K562 (cell line): ENCODE measurements around the gene PSMA6. TPM values are rescaled to one million over a fixed set of nuclear protein-coding genes. Genes with fewer than 3 reads are reported as not detected.

Source experiments
- BCLAF1 ChIP-seq, 2 experiments: fragments of 450-650 bp in 1 of 2; IDR thresholded peaks; 2 replicates each; pipeline ENCODE4 v1.6.1; 2011 to 2017; ENCODE audit warnings: low read depth in 2 of 2, antibody characterized with exemption in 1 of 2, borderline replicate concordance in 1 of 2, low read length in 1 of 2, mild to moderate bottlenecking in 1 of 2, mixed read lengths in 1 of 2; ENCODE audit not compliant: control insufficient read depth in 1 of 2
- CREB1 ChIP-seq, 2 experiments: sonication (generic) in 1 of 2; formaldehyde crosslinking in 1 of 2; IDR thresholded peaks; 2 replicates each; pipeline versions ENCODE4 v1.6.1 to v1.8.0; 2012 to 2022; ENCODE audit warnings: inconsistent platforms in 1 of 2, mild to moderate bottlenecking in 1 of 2, missing genetic modification reagents in 1 of 2, moderate library complexity in 1 of 2
- NFE2 ChIP-seq: IDR thresholded peaks from 2 replicates; pipeline ENCODE4 v1.6.1; 2014; ENCODE audit warnings: antibody characterized with exemption, low read depth
- NR2C1 ChIP-seq, 2 experiments: fragments of 450-650 bp; IDR thresholded peaks; 2 replicates each; pipeline ENCODE4 v1.6.1; 2017; ENCODE audit warnings: mild to moderate bottlenecking in 2 of 2, antibody characterized with exemption in 1 of 2, inconsistent platforms in 1 of 2, missing compliant biosample characterization in 1 of 2, missing genetic modification characterization in 1 of 2
- PHB2 ChIP-seq: fragments of 450-650 bp; IDR thresholded peaks from 2 replicates; pipeline ENCODE4 v1.6.1; 2017; ENCODE audit warnings: low read depth
- ZNF224 ChIP-seq: sonication (generic); formaldehyde crosslinking; IDR thresholded peaks from 2 replicates; pipeline ENCODE4 v1.8.0; 2022; ENCODE audit warnings: mild to moderate bottlenecking, missing genetic modification reagents
- ZNF318 ChIP-seq, 2 experiments: fragments of 450-650 bp; IDR thresholded peaks; 2 replicates each; pipeline ENCODE4 v1.6.1; 2016; ENCODE audit warnings: mild to moderate bottlenecking in 2 of 2, borderline replicate concordance in 1 of 2, low read depth in 1 of 2, moderate library complexity in 1 of 2
- ZNF507 ChIP-seq: conservative IDR thresholded peaks from 2 replicates; pipeline ENCODE4 v1.6.1; 2017; ENCODE audit warnings: missing genetic modification characterization, missing compliant biosample characterization
- ZNF696 ChIP-seq: fragments of 250-450 bp; sonication (Bioruptor Pico); conservative IDR thresholded peaks from 2 replicates; pipeline ENCODE4 v1.4.0; 2020; ENCODE audit warnings: mild to moderate bottlenecking, moderate library complexity
- polyA plus RNA-seq, 8 experiments: library from polyadenylated mRNA; depleted of rRNA in 4 of 8; stranded (reverse) in 5 of 8; unstranded in 3 of 8; fragments of >200 nt; fragmentation: Nextera tagmentation in 2 of 8; fragmentation: Illumina TruSeq in 1 of 8; extraction: Ambion mirVana in 2 of 8; extraction: Trizol in 1 of 8; gene quantifications; 2 replicates each; pipeline versions ENCODE4 v1.2.1 to v1.2.3, GENCODE V29; 2011 to 2014; ENCODE audit warnings: inconsistent platforms in 1 of 8, missing spikeins in 1 of 8
- total RNA-seq, 7 experiments: library from RNA; depleted of rRNA in 6 of 7; stranded (reverse); fragments of >200 nt in 6 of 7; fragmentation: Illumina TruSeq in 2 of 7; extraction: Trizol in 2 of 7; gene quantifications; 2 replicates each; pipeline versions ENCODE4 v1.2.1 to v1.2.3, GENCODE V29; 2011 to 2021; ENCODE audit warnings: low replicate concordance in 1 of 7
- TF ChIP-seq, protein P1 (sequence below): sonication (generic); formaldehyde crosslinking; IDR thresholded peaks from 2 replicates; pipeline ENCODE4 v1.8.1; 2022; ENCODE audit warnings: missing genetic modification reagents

The PSMA6 gene
- total and polyA plus RNA-seq, 9 of the 15 experiments (the other 6 are each of a cell fraction or from before 2014, with no cell fraction given): 210 to 952 (median 288) TPM

DNA sequence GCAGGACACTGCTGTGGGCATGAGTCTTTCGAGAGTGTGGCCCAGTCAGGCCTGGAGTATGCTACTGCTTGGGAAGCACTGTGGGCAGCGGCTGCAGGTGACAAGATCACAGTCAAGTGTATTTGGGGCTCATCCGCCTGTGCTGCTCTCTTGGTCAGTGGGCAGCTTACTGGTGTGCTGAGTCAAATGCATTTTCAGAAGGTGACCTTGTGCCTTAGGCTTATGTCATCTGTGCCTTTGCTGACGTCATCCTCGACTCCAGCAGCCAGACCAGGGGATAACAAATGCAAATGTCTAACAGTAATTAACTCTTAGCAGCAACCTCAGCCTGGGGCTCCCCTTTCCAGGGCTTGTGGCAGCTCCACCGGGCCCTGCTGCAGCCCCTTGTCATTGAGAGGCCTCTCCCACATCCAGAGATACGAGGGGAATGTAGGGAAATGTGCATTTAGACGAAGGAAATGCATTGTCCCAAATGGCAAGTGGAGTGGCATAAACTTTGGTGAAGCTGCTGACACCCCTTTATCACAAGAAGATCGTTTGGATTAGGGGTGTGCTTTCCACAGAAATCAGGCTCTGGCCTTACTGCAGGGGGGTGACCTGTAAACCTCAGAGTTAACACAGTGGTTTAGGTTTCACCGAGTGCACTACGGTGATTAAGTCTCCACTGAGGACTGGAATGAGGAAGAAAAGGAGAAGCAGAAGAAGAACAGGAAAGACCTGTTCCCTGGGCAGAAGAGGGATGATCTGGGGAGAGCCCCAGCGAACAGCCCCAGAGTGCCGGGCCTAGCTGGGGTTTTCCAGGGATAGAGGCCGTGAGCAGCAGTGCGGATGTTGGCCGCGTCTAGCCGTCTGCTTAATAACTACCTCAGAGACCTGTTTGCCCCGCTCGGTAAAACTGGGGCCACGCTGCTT is 39.7 kb downstream of the PSMA6 start (continued):
- TF ChIP-seq BCLAF1 (IDR thresholded peaks at IDR 0.05; ENCODE audit: borderline replicate concordance in 1 of 2, control insufficient read depth in 1 of 2, low read depth in 2 of 2, low read length in 1 of 2) (no peak), ZNF507 (no peak), ZNF696 (CRISPR knock-in tag) (no peak), PHB2 (no peak), CREB1 (IDR thresholded peaks at IDR 0.05) (peak; percentile 85), CREB1 (CRISPR knock-in tag; IDR thresholded peaks at IDR 0.05) (peak; percentile 76), NR2C1 (IDR thresholded peaks at IDR 0.05) (no peak), NR2C1 (tag; IDR thresholded peaks at IDR 0.05) (0 out of 2 replicates have a peak, but pooled peaks have one; percentile 21), ZNF224 (CRISPR knock-in tag) (no peak), NFE2 (peak; percentile 40; the same call in 1 of the 2 replicates), ZNF318 (IDR thresholded peaks at IDR 0.05; ENCODE audit: borderline replicate concordance in 1 of 2, low read depth in 1 of 2) (0 out of 4 replicates have a peak, but pooled peaks of 1 of the 2 experiments have one; percentile 28)
- TF ChIP-seq, protein P1, sequence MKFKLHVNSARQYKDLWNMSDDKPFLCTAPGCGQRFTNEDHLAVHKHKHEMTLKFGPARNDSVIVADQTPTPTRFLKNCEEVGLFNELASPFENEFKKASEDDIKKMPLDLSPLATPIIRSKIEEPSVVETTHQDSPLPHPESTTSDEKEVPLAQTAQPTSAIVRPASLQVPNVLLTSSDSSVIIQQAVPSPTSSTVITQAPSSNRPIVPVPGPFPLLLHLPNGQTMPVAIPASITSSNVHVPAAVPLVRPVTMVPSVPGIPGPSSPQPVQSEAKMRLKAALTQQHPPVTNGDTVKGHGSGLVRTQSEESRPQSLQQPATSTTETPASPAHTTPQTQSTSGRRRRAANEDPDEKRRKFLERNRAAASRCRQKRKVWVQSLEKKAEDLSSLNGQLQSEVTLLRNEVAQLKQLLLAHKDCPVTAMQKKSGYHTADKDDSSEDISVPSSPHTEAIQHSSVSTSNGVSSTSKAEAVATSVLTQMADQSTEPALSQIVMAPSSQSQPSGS: peak; percentile 49; the same call in 1 of the 2 replicates
